Astrocyte of the cerebellum (primary cell): ENCODE results near the gene GIGYF1.
"Not testable (repeated sequence)": the region's sequence is repeated elsewhere in the genome, so short reads cannot be mapped to it uniquely, and the experiment has no call there.

Experiments used
- DNase-seq: peaks from one replicate; pipeline ENCODE4 v3.0.0-alpha.2; 2011; ENCODE audit warnings: low read depth
- H3K4me3 ChIP-seq: 2 replicates; pipeline ENCODE4 v1.5.1; 2011; ENCODE audit warnings: mild to moderate bottlenecking, low read depth, low read length, moderate library complexity
- in situ Hi-C: cut with HindIII; loops from 2 replicates; pipeline ENCODE4 v1.10.0; 2017; ENCODE audit warnings: low sequenced_read_pairs
- TF ChIP-seq, protein P1 (sequence below): IDR thresholded peaks from 2 replicates; pipeline ENCODE4 v1.5.1; 2012; ENCODE audit warnings: low read length, low read depth, moderate library complexity, mild to moderate bottlenecking; ENCODE audit errors: missing control alignments

GIGYF1 gene

DNA sequence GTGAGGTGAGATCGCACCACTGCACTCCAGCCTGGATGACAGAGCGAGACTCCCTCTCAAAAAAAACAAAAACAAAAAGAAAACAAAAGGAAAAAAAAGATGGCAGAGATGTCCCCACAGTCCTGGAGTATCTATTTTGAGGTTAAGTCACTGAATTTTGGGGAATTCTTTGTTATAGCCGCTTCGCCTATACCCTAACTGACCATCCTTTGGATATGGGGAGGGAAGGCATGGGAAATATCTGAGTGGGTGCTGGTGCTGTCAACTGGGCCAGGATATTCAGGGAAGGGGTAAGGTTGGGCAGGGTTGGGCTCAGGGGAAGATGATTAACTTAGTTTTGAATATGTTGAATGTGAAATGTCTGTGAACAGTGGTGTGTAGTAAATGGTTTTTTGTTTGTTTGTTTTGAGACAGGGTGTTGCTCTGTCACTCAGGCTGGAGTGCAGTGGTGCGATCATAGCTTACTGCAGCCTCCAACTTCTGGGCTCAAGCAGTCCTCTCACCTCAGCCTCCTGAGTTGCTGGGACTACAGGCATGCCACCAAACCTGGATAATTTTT, 28.8 kb downstream of the GIGYF1 start:
- TF ChIP-seq, protein P1, sequence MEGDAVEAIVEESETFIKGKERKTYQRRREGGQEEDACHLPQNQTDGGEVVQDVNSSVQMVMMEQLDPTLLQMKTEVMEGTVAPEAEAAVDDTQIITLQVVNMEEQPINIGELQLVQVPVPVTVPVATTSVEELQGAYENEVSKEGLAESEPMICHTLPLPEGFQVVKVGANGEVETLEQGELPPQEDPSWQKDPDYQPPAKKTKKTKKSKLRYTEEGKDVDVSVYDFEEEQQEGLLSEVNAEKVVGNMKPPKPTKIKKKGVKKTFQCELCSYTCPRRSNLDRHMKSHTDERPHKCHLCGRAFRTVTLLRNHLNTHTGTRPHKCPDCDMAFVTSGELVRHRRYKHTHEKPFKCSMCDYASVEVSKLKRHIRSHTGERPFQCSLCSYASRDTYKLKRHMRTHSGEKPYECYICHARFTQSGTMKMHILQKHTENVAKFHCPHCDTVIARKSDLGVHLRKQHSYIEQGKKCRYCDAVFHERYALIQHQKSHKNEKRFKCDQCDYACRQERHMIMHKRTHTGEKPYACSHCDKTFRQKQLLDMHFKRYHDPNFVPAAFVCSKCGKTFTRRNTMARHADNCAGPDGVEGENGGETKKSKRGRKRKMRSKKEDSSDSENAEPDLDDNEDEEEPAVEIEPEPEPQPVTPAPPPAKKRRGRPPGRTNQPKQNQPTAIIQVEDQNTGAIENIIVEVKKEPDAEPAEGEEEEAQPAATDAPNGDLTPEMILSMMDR, result no peak
- in situ Hi-C loops, result no loop called here
- DNase-seq, result no peak
- H3K4me3 ChIP-seq, result no peak overlapping the region

DNA sequence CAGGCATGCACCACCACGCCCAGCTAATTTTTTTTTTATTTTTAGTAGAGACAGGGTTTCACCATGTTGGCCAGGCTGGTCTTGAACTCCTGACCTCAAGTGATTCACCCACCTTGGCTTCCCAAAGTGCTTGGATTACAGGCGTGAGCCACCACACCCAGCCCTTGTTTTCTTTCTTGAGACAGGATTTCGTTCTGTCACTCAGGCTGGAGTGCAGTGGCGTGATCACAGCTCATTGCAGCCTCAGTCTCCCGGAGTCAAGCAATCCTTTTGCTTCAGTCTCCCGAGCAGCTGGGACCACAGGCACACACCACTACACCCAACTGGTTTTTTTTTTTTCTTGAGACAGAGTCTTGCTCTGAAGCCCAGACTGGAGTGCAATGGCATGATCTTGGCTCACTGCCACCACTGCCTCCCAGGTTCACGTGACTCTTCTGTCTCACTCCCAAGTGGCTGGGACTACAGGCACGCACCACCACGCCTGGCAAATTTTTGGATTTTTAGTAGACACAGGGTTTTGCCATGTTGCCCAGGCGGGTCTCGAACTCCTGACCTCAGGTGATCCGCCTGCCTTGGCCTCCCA, 31.8 kb downstream of the GIGYF1 start:
- H3K4me3 ChIP-seq, DNase-seq, in situ Hi-C loops: not testable (repeated sequence)

DNA sequence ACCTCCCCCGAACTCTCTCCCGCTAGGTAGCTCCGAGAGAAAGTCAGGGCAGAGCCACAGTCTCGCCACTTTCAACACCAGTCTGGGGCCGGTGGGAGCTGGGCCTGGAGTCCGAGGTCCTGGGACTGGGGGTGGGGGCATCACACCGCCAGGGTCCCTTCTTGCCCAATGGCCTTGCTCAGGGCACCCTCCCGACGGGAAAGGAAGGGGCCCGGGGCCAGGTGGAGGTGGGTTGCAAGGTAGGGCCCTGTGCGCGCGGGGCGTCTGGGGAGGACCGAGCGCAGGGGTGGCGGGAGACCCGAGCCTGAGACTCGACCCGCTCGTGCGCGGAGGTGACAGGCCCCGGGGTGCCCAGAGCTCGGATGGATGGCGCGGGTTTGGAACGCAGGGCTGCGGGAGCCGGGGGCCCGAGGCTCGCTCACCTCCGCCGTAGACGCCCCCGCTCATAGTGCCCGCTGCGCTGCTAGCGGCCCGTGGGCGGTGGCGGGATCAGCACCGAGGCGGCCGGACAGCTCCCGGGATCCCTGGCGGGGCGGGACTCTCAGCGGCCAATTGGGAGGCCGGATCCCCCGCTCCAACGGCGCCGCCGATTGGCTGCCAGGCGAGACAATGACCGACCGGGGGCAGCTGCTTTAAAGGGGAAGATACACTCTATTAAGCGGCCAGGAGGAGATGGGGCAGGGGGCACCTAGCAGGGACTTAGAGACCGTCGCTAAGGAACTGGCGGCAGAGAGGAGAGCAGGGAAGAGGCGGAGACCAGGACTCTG, 38.0 kb downstream of the GIGYF1 start, which contains the start of gene ACTL6B:
Gene ACTL6B, minus strand, starts transcription at position 541 of the 767 bp plus-strand sequence. Its CDS starts 94 bp downstream, at position 447.
- TF ChIP-seq, protein P1, result no peak
- in situ Hi-C loops, result no loop called here
- H3K4me3 ChIP-seq, result no peak within 1 kb of the TSS
- DNase-seq, result no peak

DNA sequence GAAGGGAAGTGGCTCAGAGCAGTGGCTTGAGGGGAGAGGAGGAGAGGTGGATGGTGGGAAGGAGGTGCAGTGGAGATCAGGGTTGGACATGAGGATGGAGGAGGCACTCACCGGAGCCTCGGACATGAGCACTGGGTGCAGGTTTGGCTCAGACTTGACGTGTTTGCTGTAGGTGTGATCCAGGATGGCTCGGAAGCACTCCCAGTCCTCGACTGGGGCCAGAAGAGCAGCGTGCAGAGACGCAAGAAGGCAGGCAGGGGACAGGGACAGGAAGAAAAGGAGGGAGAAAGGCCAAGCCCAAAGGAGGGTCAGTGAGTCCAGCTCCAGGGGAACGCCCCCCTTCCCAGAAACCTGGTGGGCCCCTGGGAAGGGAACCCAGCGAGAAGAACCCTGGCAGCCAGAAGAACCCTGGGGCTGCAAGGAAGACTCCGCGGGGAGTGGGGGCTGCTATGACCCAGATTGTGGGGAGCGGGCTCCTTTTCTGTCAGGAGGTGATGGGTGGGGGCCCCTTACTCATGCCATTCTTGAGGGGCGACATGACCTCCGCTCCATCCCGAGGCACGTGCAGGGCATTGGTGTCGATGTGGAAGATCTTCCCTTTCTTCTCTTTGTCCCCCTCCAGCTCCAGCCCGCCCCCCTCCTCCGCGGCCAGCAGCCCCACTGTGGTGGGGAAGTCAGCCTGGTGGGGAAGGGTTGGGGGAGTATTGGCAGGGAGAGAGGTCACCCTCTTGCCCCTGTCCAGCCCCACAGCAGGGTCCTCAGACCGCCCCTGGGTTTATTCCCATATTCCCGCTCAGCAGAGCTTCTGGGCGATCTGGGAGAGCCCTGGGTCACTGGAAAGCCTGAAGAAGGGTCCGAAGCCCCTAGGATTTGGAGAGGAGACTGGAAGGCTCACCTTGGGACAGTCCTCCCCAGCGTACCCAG, 38.9 kb downstream of the GIGYF1 start:
- no peak for DNase-seq
- no peak overlapping the region for H3K4me3 ChIP-seq
- TF ChIP-seq, protein P1, result no peak
- in situ Hi-C loops, result no loop called here

DNA sequence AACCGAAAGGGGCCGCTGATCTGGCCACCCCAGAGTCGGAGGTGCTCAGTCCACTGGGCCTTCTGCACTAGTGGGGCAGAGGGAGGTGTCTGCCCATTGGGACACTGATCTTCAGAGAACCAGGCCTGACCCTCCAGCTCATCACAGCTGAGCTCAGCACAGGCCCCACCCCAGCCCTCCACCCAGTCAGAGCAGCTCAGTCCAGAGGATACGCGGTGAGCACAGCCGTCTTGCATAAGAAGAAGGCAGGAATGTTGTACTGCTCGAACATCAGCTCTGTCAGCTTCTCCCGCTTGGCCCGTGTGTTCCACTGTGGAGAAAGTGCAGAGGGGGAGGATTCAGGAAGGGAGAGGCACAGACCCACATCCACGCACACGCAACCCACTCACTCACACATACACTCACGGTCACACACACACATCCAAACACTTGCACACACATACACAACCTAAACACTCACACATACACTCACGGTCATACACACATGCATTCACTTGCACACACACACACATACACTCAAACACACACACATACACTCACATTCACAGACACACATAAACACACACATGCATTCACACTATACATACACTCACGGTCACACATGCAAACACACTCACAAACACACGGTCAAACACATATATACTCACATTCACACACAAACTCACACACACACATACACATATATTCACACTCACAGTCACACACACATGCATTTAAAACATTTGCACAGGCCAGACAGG, 44.1 kb downstream of the GIGYF1 start:
- no peak for DNase-seq
- no peak overlapping the region for H3K4me3 ChIP-seq
- TF ChIP-seq, protein P1, result no peak
- in situ Hi-C loops, result no loop called here

DNA sequence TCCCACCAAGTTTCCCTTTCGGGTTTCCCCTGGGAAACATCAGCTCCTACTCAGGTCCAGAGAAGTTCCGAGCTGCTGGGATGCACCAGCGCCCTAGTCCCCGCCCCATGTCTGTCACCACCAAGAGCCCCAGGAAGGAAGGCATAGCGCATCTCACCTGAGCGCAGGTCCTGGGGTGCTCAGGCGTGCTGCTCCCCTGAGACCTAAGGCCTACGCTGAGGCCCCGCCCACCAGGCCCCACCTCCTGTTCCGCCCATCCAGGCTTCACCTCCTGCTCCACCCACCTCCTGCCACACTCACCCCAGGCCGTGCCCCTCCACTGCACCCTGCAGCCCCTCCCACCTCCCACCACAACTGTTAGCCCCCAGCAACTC, 51.5 kb downstream of the GIGYF1 start:
- no peak for DNase-seq
- TF ChIP-seq, protein P1, result no peak
- H3K4me3 ChIP-seq, result no peak overlapping the region
- in situ Hi-C loops, result no loop called here
